Tibial nerve (tissue), 4 donors: ENCODE data around the gene GP1BA. TPM values are rescaled to one million over a fixed set of nuclear protein-coding genes. Genes with fewer than 3 reads are reported as not detected.
"Not testable (repeated sequence)": the region's sequence is repeated elsewhere in the genome, so short reads cannot be mapped to it uniquely, and the experiment has no call there.

Experiments
- DNase-seq, 2 donors: peaks; one replicate each; pipeline ENCODE4 v3.0.0-alpha.2; 2019; ENCODE audit warnings: low spot score in 2 of 2
- H3K27ac ChIP-seq, 4 donors: fragments of 200-600 bp; sonication (generic) in 3 of 4; one replicate each; pipeline ENCODE4 v1.5.1; 2017 to 2019; ENCODE audit warnings: mild to moderate bottlenecking in 1 of 4
- H3K27me3 ChIP-seq, 2 donors: fragments of 200-600 bp; sonication (generic) in 1 of 2; one replicate each; pipeline versions ENCODE4 v1.5.1 to v1.6.0; 2017 to 2019
- H3K36me3 ChIP-seq, 3 donors: fragments of 200-600 bp; sonication (generic); one replicate each; pipeline ENCODE4 v1.5.1; 2018 to 2019
- H3K4me1 ChIP-seq, 4 donors: fragments of 200-600 bp; sonication (generic) in 3 of 4; one replicate each; pipeline ENCODE4 v1.5.1; 2017 to 2019
- H3K4me3 ChIP-seq, 4 donors: fragments of 200-600 bp; sonication (generic) in 3 of 4; one replicate each; pipeline ENCODE4 v1.5.1; 2017 to 2019; ENCODE audit warnings: mild to moderate bottlenecking in 1 of 4, moderate library complexity in 1 of 4
- H3K9me3 ChIP-seq, 4 donors: fragments of 200-600 bp; sonication (generic) in 3 of 4; one replicate each; pipeline ENCODE4 v1.5.1; 2017 to 2019
- EP300 ChIP-seq, 2 donors: sonication (generic); formaldehyde crosslinking; IDR thresholded peaks; one replicate each; pipeline ENCODE4 v1.6.1; 2017; ENCODE audit warnings: antibody characterized with exemption in 2 of 2, mild to moderate bottlenecking in 1 of 2
- POLR2A ChIP-seq, 2 donors: fragments of 450-650 bp; IDR thresholded peaks; one replicate each; pipeline ENCODE4 v1.6.1; 2017; ENCODE audit warnings: antibody characterized with exemption in 2 of 2, mild to moderate bottlenecking in 2 of 2, moderate library complexity in 2 of 2
- WGBS, 2 donors: methylation state at CpG; one replicate each; pipeline ENCODE4 v1.1.5; 2018; 5-methylcytosine and 5-hydroxymethylcytosine counted together
- total RNA-seq, 4 donors: library from RNA; depleted of rRNA; stranded (reverse); fragments of >200 nt; gene quantifications; one replicate each; pipeline ENCODE4 v1.1.0, GENCODE V29; 2016
- TF ChIP-seq, protein P1 (sequence below), 5 experiments: fragments of 200-600 bp in 3 of 5; fragments of 450-650 bp in 2 of 5; sonication (generic) in 3 of 5; IDR thresholded peaks; one replicate each; pipeline ENCODE4 v1.5.1; 2016 to 2019; ENCODE audit warnings: antibody characterized with exemption in 5 of 5, mild to moderate bottlenecking in 3 of 5, moderate library complexity in 2 of 5

The GP1BA gene
- total RNA-seq, 4 donors from 2014 or later, result not detected

DNA sequence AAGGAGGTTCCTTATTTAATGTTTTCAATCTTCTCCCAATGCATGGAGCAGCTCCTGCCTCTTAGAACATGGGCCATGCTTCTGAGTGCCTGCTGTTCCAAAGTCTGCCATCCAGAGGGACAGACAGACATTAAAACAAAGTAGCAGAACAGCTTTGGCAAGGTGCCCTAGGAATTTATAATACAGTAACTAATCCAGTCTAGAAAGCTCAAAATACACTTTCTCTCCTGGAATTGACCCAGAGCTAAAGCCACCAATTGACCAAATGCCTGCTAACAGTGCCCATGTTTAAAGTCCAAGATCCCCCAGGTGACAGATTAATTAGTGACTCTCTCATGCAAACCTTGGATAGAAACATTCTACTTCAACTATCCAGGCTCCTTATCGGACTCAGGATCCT lies 18.1 kb upstream of the GP1BA start:
- Histone ChIP-seq H3K4me1 (peaks cover 0 to 8% (median 6%) of the 10 kb centered on the region in 4 donors), H3K4me3 (no peak overlapping the region), H3K36me3 (no peaks in the 10 kb centered on the region), H3K27ac (no peak overlapping the region), H3K27me3 (no peaks in the 10 kb centered on the region), H3K9me3 (no peaks in the 10 kb centered on the region)
- TF ChIP-seq, protein P1, sequence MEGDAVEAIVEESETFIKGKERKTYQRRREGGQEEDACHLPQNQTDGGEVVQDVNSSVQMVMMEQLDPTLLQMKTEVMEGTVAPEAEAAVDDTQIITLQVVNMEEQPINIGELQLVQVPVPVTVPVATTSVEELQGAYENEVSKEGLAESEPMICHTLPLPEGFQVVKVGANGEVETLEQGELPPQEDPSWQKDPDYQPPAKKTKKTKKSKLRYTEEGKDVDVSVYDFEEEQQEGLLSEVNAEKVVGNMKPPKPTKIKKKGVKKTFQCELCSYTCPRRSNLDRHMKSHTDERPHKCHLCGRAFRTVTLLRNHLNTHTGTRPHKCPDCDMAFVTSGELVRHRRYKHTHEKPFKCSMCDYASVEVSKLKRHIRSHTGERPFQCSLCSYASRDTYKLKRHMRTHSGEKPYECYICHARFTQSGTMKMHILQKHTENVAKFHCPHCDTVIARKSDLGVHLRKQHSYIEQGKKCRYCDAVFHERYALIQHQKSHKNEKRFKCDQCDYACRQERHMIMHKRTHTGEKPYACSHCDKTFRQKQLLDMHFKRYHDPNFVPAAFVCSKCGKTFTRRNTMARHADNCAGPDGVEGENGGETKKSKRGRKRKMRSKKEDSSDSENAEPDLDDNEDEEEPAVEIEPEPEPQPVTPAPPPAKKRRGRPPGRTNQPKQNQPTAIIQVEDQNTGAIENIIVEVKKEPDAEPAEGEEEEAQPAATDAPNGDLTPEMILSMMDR (IDR thresholded peaks at IDR 0.05), result no peak
- no peak for TF ChIP-seq POLR2A (IDR thresholded peaks at IDR 0.05)
- TF ChIP-seq EP300 (IDR thresholded peaks at IDR 0.05), result no peak
- DNase-seq, result no peak
- 81 to 94% methylated on average over 1 of the region's 1 CpG for WGBS, 2 donors

GRCh38 chr17:4914551-4914950 lies 17.5 kb upstream of the GP1BA start:
- H3K4me3 ChIP-seq, H3K9me3 ChIP-seq, H3K27me3 ChIP-seq, H3K27ac ChIP-seq, H3K36me3 ChIP-seq, H3K4me1 ChIP-seq, DNase-seq: not testable (repeated sequence)
- 88 to 94% methylated on average over 4 of the region's 4 CpGs for WGBS, 2 donors

DNA sequence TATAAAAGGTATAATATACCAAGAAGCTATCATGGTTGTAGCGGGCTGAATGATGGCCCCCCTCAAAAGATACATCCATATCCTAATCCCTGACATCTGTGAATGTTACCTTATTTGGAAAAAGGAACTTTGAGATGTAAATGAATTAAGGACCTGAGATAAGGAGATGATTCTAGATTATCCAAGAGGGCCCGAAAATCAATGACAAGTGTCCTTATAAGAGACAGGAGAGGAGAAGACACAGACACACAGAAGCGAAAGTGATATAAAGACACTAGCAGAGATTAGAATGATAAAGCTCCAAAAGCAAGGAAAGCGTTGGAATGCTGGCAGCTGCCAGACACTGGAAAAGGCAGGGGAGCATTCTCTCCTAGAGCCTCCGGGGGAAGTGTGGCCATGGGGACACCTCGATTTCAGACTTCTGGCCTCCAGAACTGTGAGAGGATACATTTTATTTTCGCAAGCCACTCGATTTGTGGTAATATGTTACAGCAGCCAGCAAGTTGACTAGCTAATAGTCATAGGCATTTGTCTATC lies 12.5 kb upstream of the GP1BA start:
- Histone ChIP-seq H3K27me3 (no peaks in the 10 kb centered on the region), H3K4me1 (no peaks in the 10 kb centered on the region), H3K36me3 (no peaks in the 10 kb centered on the region), H3K9me3 (no peaks in the 10 kb centered on the region), H3K27ac (no peak overlapping the region), H3K4me3 (no peak overlapping the region)
- DNase-seq, result no peak
- WGBS, 2 donors, result 73 to 75% methylated on average over 8 of the region's 8 CpGs
- TF ChIP-seq POLR2A (IDR thresholded peaks at IDR 0.05), result no peak
- TF ChIP-seq, protein P1 (IDR thresholded peaks at IDR 0.05), result no peak
- TF ChIP-seq EP300 (IDR thresholded peaks at IDR 0.05), result no peak

DNA sequence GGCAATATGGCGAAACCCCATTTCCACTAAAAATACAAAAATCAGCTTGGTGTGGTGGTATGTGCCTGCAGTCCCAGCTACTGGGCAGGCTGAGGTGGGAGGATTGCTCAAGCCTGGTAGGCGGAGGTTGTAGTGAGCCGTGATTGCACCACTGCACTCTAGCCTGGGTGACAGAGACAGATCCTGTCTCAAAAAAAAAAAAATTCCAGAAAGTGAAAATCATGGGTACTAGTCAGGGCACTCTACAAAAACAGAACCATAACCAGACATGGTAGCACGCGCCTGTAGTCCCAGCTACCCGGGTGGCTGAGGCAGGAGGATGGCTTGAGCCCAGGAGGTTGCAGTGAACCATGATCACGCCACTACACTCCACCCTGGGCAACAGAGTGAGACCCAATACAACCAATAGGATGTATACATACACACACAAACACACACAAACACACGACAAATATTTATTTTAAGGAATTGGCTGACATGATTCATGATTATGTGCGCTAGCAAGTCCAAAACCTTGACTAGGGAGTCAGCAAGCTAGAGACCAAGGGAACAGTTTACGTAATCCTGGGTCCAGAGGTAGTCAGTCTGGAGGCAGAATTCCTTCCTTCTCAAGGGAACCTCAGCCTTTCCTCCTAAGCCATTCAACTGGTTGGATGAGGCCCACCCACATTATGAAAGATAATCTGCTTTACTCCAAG lies 11.6 kb upstream of the GP1BA start:
- no peak for TF ChIP-seq EP300 (IDR thresholded peaks at IDR 0.05)
- no peak for TF ChIP-seq POLR2A (IDR thresholded peaks at IDR 0.05)
- TF ChIP-seq, protein P1 (IDR thresholded peaks at IDR 0.05), result no peak
- no peaks in the 10 kb centered on the region for H3K36me3 ChIP-seq
- no peaks in the 10 kb centered on the region for H3K4me1 ChIP-seq
- H3K4me3 ChIP-seq, result no peak overlapping the region
- H3K27ac ChIP-seq, result no peak overlapping the region
- H3K9me3 ChIP-seq, result no peaks in the 10 kb centered on the region
- no peaks in the 10 kb centered on the region for H3K27me3 ChIP-seq
- no peak for DNase-seq
- 78 to 85% methylated on average over 10 of the region's 10 CpGs for WGBS, 2 donors

GRCh38 chr17:4921320-4921719 lies 10.8 kb upstream of the GP1BA start:
- Histone ChIP-seq H3K9me3 (no peaks in the 10 kb centered on the region), H3K4me1 (no peaks in the 10 kb centered on the region), H3K36me3 (no peaks in the 10 kb centered on the region), H3K27me3 (no peaks in the 10 kb centered on the region), H3K27ac (no peak overlapping the region), H3K4me3 (no peak overlapping the region)
- 83 to 89% methylated on average over 4 of the region's 4 CpGs for WGBS, 2 donors
- DNase-seq, result no peak
- no peak for TF ChIP-seq POLR2A (IDR thresholded peaks at IDR 0.05)
- TF ChIP-seq, protein P1 (IDR thresholded peaks at IDR 0.05), result no peak
- TF ChIP-seq EP300 (IDR thresholded peaks at IDR 0.05), result no peak

GRCh38 chr17:4926577-4927335 lies 5.3 kb upstream of the GP1BA start:
- DNase-seq, result not testable (repeated sequence)

More at GRCh38 chr17:4926577-4927335, 5.3 kb upstream of the GP1BA start:
- not testable (repeated sequence) for H3K27ac ChIP-seq, H3K9me3 ChIP-seq, H3K4me3 ChIP-seq, H3K27me3 ChIP-seq, H3K4me1 ChIP-seq, H3K36me3 ChIP-seq
- WGBS, 2 donors, result 79 to 80% methylated on average over 23 to 24 of the region's 24 CpGs
